K562 (cell line): Measurements from ENCODE around the gene PRDM8. TPM values are rescaled to one million over a fixed set of nuclear protein-coding genes. Genes with fewer than 3 reads are reported as not detected.

Experiments
- ATAC-seq: fragments of 200-7000 bp; cut with Tn5 transposase; 3 replicates; pipeline ENCODE4 v1.9.1; 2020; ENCODE audit warnings: moderate library complexity
- BruUV-seq: library from RNA; stranded (reverse); fragments of 400-500 nt; replicated peaks from 2 replicates; lab custom pipeline; 2021; lab: Mats Ljungman, UMichigan
- CTCF ChIA-PET: fragments of 300-600 bp; formaldehyde crosslinking; extraction: SDS; loops from one replicate; lab custom pipeline; 2021; ENCODE audit warnings: low intra/inter-chr PET ratio; lab: Yijun Ruan, JAX
- POLR2A ChIA-PET: fragments of 300-600, 350-650 bp; sonication (Branson Sonifier 250); formaldehyde crosslinking; extraction: SDS; loops from one replicate; lab custom pipeline; 2021; ENCODE audit warnings: antibody characterized with exemption, inconsistent platforms; lab: Yijun Ruan, JAX
- DNase-seq, 4 experiments: peaks; one replicate each; pipeline versions ENCODE4 v3.0.0 to v3.0.0-alpha.2; 2011 to 2018; ENCODE audit warnings: low spot score in 3 of 4, mixed read lengths in 3 of 4; ENCODE audit errors: extremely low read depth in 1 of 4
- FAIRE-seq: peaks from 2 replicates; lab custom pipeline; 2011; peaks lifted over from hg19 to GRCh38; lab: Jason Lieb, UNC
- H2AFZ ChIP-seq: 2 replicates; pipeline ENCODE4 v1.6.0; 2011; ENCODE audit warnings: low read depth, low read length, control low read depth, inconsistent platforms
- H3K27ac ChIP-seq: fragments of 200-600 bp; 3 replicates; pipeline ENCODE4 v1.8.0; 2011; ENCODE audit warnings: low read depth, mild to moderate bottlenecking, control low read depth, inconsistent platforms, low read length, moderate library complexity, mixed read lengths; ENCODE audit errors: extremely low read depth
- H3K27me3 ChIP-seq, 2 experiments: fragments of 300-600 bp in 1 of 2; 2 replicates in 1 of 2; 3 replicates in 1 of 2; pipeline versions ENCODE4 v1.6.0 to v1.8.0; 2011; ENCODE audit warnings: inconsistent platforms in 2 of 2, low read length in 2 of 2, mild to moderate bottlenecking in 1 of 2, mixed read lengths in 1 of 2, moderate library complexity in 1 of 2; ENCODE audit not compliant: control insufficient read depth in 2 of 2, insufficient read depth in 2 of 2
- H3K36me3 ChIP-seq: fragments of 300-600 bp; 3 replicates; pipeline ENCODE4 v1.8.0; 2011; ENCODE audit warnings: mild to moderate bottlenecking, low read length, inconsistent platforms; ENCODE audit not compliant: control insufficient read depth, insufficient read depth
- H3K4me1 ChIP-seq, 2 experiments: fragments of 200-600 bp in 1 of 2; replicated peaks in 1 of 2; 2 replicates in 1 of 2; 3 replicates in 1 of 2; pipeline versions ENCODE4 v1.5.1 to v1.8.0; 2011; ENCODE audit warnings: inconsistent platforms in 2 of 2, low read length in 2 of 2, mild to moderate bottlenecking in 1 of 2, mixed read lengths in 1 of 2, moderate library complexity in 1 of 2; ENCODE audit not compliant: control insufficient read depth in 2 of 2, insufficient read depth in 2 of 2
- H3K4me2 ChIP-seq: 2 replicates; pipeline ENCODE4 v1.6.1; 2011; ENCODE audit warnings: low read length, control low read depth, inconsistent platforms, mixed read lengths; ENCODE audit not compliant: insufficient read depth
- H3K4me3 ChIP-seq: fragments of 200-600 bp; sonication (generic), shearing (Covaris generic); 2 replicates; pipeline ENCODE4 v1.5.1; 2016; ENCODE audit warnings: control low read depth, inconsistent platforms
- H3K79me2 ChIP-seq: fragments of 200-600 bp; 3 replicates; pipeline ENCODE4 v1.8.0; 2011; ENCODE audit warnings: low read length, inconsistent platforms; ENCODE audit not compliant: control insufficient read depth, insufficient read depth
- H3K9ac ChIP-seq, 2 experiments: 2 replicates each; pipeline versions ENCODE4 v1.6.0 to v1.6.1; 2011; ENCODE audit warnings: low read depth in 2 of 2, low read length in 2 of 2, control low read depth in 1 of 2, inconsistent platforms in 1 of 2, mild to moderate bottlenecking in 1 of 2, mixed read lengths in 1 of 2; ENCODE audit not compliant: insufficient read depth in 1 of 2
- H3K9me1 ChIP-seq: one replicate; pipeline ENCODE4 v1.6.0; 2011; ENCODE audit warnings: inconsistent platforms, mild to moderate bottlenecking, low read length, moderate library complexity; ENCODE audit not compliant: control insufficient read depth, insufficient read depth
- H3K9me3 ChIP-seq: replicated peaks from 2 replicates; pipeline ENCODE4 v1.5.1; 2011; ENCODE audit warnings: low read depth, low read length, inconsistent platforms; ENCODE audit not compliant: control insufficient read depth, insufficient read depth
- H4K20me1 ChIP-seq: replicated peaks from 2 replicates; pipeline ENCODE4 v1.6.1; 2011; ENCODE audit warnings: low read length, inconsistent platforms, mixed read lengths; ENCODE audit not compliant: control insufficient read depth, insufficient read depth
- SPI1 ChIP-seq: IDR thresholded peaks from 2 replicates; pipeline ENCODE4 v1.6.1; 2011; ENCODE audit warnings: low read depth, low read length, control low read depth, borderline replicate concordance
- WGBS: fragments of 100-300 bp; shearing (Covaris generic); methylation state at CpG from one replicate; pipeline ENCODE4 v1.1.6; 2016; ENCODE audit warnings: low coverage, mixed read lengths; ENCODE audit not compliant: insufficient coverage; ENCODE audit errors: missing lambda C conversion rate; 5-methylcytosine and 5-hydroxymethylcytosine counted together
- in situ Hi-C: fragments of 300-500 bp; cut with MboI; formaldehyde crosslinking; loops from 4 replicates; pipeline ENCODE4 v1.15.0; 2018; ENCODE audit warnings: inconsistent platforms, mixed read lengths
- intact Hi-C: fragments of 100-400 bp; cut with micrococcal nuclease; formaldehyde crosslinking; loops from 2 replicates; pipeline ENCODE4 v1.14.2; 2022
- polyA plus RNA-seq, 8 experiments: library from polyadenylated mRNA; depleted of rRNA in 4 of 8; stranded (reverse) in 5 of 8; unstranded in 3 of 8; fragments of >200 nt; fragmentation: Nextera tagmentation in 2 of 8; fragmentation: Illumina TruSeq in 1 of 8; extraction: Ambion mirVana in 2 of 8; extraction: Trizol in 1 of 8; gene quantifications; 2 replicates each; pipeline versions ENCODE4 v1.2.1 to v1.2.3, GENCODE V29; 2011 to 2014; ENCODE audit warnings: inconsistent platforms in 1 of 8, missing spikeins in 1 of 8
- total RNA-seq, 7 experiments: library from RNA; depleted of rRNA in 6 of 7; stranded (reverse); fragments of >200 nt in 6 of 7; fragmentation: Illumina TruSeq in 2 of 7; extraction: Trizol in 2 of 7; gene quantifications; 2 replicates each; pipeline versions ENCODE4 v1.2.1 to v1.2.3, GENCODE V29; 2011 to 2021; ENCODE audit warnings: low replicate concordance in 1 of 7
- TF ChIP-seq, protein P1 (sequence below): sonication (generic); formaldehyde crosslinking; IDR thresholded peaks from 2 replicates; pipeline ENCODE4 v1.8.1; 2023; ENCODE audit warnings: mild to moderate bottlenecking, missing genetic modification reagents
- TF ChIP-seq, protein P2 (sequence below): fragments of 450-650 bp; IDR thresholded peaks from 2 replicates; pipeline ENCODE4 v1.6.1; 2016; ENCODE audit warnings: mild to moderate bottlenecking

PRDM8 gene
- total and polyA plus RNA-seq, 9 of the 15 experiments (the other 6 are each of a cell fraction or from before 2014, with no cell fraction given): 0.40 TPM; not detected in 8

- 98% methylated on average over 13 of the region's 27 CpGs for WGBS
Observed at GRCh38 chr4:80207172-80207583, 9.9 kb downstream of the PRDM8 start.

More at GRCh38 chr4:80207172-80207583, 9.9 kb downstream of the PRDM8 start:
- intact Hi-C loops: no loop called here
- Histone ChIP-seq H3K27me3 (no peaks in the 10 kb centered on the region; a peak in 1 of 5 replicates), H4K20me1 (no peaks in the 10 kb centered on the region), H2AFZ (no peak overlapping the region), H3K9me1 (no peaks in the 10 kb centered on the region), H3K9me3 (peaks cover 8% of the 10 kb centered on the region), H3K79me2 (no peaks in the 10 kb centered on the region), H3K36me3 (no peaks in the 10 kb centered on the region)
- in situ Hi-C loops: no loop called here
- CTCF ChIA-PET: no interaction called here
- no peak for DNase-seq
- FAIRE-seq: no peak
- TF ChIP-seq, protein P1, sequence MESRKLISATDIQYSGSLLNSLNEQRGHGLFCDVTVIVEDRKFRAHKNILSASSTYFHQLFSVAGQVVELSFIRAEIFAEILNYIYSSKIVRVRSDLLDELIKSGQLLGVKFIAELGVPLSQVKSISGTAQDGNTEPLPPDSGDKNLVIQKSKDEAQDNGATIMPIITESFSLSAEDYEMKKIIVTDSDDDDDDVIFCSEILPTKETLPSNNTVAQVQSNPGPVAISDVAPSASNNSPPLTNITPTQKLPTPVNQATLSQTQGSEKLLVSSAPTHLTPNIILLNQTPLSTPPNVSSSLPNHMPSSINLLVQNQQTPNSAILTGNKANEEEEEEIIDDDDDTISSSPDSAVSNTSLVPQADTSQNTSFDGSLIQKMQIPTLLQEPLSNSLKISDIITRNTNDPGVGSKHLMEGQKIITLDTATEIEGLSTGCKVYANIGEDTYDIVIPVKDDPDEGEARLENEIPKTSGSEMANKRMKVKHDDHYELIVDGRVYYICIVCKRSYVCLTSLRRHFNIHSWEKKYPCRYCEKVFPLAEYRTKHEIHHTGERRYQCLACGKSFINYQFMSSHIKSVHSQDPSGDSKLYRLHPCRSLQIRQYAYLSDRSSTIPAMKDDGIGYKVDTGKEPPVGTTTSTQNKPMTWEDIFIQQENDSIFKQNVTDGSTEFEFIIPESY (CRISPR knock-in tag): peak; percentile 89; the same call in 1 of the 2 replicates
- TF ChIP-seq, protein P2, sequence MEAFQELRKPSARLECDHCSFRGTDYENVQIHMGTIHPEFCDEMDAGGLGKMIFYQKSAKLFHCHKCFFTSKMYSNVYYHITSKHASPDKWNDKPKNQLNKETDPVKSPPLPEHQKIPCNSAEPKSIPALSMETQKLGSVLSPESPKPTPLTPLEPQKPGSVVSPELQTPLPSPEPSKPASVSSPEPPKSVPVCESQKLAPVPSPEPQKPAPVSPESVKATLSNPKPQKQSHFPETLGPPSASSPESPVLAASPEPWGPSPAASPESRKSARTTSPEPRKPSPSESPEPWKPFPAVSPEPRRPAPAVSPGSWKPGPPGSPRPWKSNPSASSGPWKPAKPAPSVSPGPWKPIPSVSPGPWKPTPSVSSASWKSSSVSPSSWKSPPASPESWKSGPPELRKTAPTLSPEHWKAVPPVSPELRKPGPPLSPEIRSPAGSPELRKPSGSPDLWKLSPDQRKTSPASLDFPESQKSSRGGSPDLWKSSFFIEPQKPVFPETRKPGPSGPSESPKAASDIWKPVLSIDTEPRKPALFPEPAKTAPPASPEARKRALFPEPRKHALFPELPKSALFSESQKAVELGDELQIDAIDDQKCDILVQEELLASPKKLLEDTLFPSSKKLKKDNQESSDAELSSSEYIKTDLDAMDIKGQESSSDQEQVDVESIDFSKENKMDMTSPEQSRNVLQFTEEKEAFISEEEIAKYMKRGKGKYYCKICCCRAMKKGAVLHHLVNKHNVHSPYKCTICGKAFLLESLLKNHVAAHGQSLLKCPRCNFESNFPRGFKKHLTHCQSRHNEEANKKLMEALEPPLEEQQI: peak; percentile 39; the same call in 1 of the 2 replicates
- no peak for TF ChIP-seq SPI1
- TF ChIP-seq, all 486 proteins: peak for 2
- Histone ChIP-seq H3K4me2 (no peak overlapping the region), H3K4me3 (no peak overlapping the region), H3K9ac (no peak overlapping the region), H3K27ac (no peak overlapping the region), H3K4me1 (peaks cover 6 to 12% of the 10 kb centered on the region in 2 experiments; a peak in 4 of 5 replicates)
- POLR2A ChIA-PET: no interaction called here
- ATAC-seq: no peak
- BruUV-seq: no TSS peak
